22Rv1 (cell line): Measurements from ENCODE around the gene POU2F1.

Source experiments
- H3K27ac ChIP-seq: fragments of 450-650 bp; 2 replicates; pipeline ENCODE4 v1.5.1; 2017
- ZFX ChIP-seq: fragments of 450-650 bp; IDR thresholded peaks from 2 replicates; pipeline ENCODE4 v1.6.1; 2017; ENCODE audit warnings: antibody characterized with exemption, borderline replicate concordance
- TF ChIP-seq, protein P1 (sequence below): fragments of 450-650 bp; IDR thresholded peaks from 2 replicates; pipeline ENCODE4 v1.5.1; 2017; ENCODE audit warnings: mild to moderate bottlenecking

POU2F1 gene

GRCh38 chr1:167196166-167196565, 24.5 kb upstream of the POU2F1 start:
- H3K27ac ChIP-seq: no peak overlapping the region
- TF ChIP-seq, protein P1, sequence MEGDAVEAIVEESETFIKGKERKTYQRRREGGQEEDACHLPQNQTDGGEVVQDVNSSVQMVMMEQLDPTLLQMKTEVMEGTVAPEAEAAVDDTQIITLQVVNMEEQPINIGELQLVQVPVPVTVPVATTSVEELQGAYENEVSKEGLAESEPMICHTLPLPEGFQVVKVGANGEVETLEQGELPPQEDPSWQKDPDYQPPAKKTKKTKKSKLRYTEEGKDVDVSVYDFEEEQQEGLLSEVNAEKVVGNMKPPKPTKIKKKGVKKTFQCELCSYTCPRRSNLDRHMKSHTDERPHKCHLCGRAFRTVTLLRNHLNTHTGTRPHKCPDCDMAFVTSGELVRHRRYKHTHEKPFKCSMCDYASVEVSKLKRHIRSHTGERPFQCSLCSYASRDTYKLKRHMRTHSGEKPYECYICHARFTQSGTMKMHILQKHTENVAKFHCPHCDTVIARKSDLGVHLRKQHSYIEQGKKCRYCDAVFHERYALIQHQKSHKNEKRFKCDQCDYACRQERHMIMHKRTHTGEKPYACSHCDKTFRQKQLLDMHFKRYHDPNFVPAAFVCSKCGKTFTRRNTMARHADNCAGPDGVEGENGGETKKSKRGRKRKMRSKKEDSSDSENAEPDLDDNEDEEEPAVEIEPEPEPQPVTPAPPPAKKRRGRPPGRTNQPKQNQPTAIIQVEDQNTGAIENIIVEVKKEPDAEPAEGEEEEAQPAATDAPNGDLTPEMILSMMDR: no peak
- TF ChIP-seq ZFX: no peak

- no peak overlapping the region for H3K27ac ChIP-seq
- TF ChIP-seq ZFX: no peak
- TF ChIP-seq, protein P1: no peak
Observed at GRCh38 chr1:167197236-167197635, 23.4 kb upstream of the POU2F1 start.

- no peak for TF ChIP-seq ZFX
- TF ChIP-seq, protein P1: no peak
Observed at GRCh38 chr1:167197692-167198091, 23.0 kb upstream of the POU2F1 start.

GRCh38 chr1:167198518-167199133, 22.1 kb upstream of the POU2F1 start:
- no peak overlapping the region for H3K27ac ChIP-seq
- no peak for TF ChIP-seq ZFX
- TF ChIP-seq, protein P1: no peak

More at GRCh38 chr1:167197692-167198091, 23.0 kb upstream of the POU2F1 start:
- no peak overlapping the region for H3K27ac ChIP-seq

DNA sequence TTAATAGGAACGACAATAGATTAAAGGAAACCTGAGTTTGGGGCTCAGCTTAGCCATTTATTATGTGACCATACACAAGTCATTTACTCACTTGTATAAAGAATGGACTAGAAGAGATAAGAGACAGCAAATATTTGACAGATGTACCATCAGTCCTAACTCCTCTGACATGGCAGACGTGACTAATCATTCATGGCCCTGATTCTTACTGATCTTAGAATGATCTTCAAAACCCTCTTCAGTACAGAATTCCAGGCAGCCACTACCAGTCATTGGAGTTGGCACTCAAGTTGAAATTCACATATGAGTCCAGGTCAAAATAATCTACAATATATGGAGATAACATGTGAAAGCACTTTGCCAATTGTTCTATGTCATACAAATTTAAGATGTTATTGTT, 21.0 kb upstream of the POU2F1 start:
- TF ChIP-seq, protein P1: no peak
- no peak for TF ChIP-seq ZFX
- no peak overlapping the region for H3K27ac ChIP-seq

DNA sequence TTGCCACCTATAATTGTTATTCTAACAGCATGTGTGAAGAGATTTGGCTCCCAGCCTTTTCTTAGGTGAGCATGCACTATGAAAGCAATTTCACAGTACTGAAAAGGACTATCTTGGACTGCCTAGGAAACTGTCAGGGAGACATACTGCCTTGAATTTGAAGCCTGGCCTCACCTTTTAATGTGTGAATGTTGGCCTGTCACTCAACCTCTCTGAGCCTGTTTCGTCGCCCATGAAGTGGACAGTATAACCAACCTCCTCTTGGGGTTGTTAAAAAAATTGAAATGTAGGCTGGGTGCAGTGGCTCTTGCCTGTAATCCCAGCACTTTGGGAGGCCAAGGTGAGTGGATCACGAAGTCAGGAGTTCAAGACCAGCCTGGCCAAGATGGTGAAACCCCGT, 20.4 kb upstream of the POU2F1 start:
- no peak for TF ChIP-seq ZFX
- TF ChIP-seq, protein P1: no peak
- no peak overlapping the region for H3K27ac ChIP-seq

- TF ChIP-seq ZFX: no peak
- TF ChIP-seq, protein P1: no peak
- H3K27ac ChIP-seq: no peak overlapping the region
Observed at GRCh38 chr1:167200749-167201148, 19.9 kb upstream of the POU2F1 start.
